K562 (cell line): ENCODE measurements around the gene NOL8. TPM values are rescaled to one million over a fixed set of nuclear protein-coding genes. Genes with fewer than 3 reads are reported as not detected.

Experiments
- ATAC-seq: fragments of 200-7000 bp; cut with Tn5 transposase; 3 replicates; pipeline ENCODE4 v1.9.1; 2020; ENCODE audit warnings: moderate library complexity
- BruUV-seq: library from RNA; stranded (reverse); fragments of 400-500 nt; replicated peaks from 2 replicates; lab custom pipeline; 2021; lab: Mats Ljungman, UMichigan
- CTCF ChIA-PET: fragments of 300-600 bp; formaldehyde crosslinking; extraction: SDS; loops from one replicate; lab custom pipeline; 2021; ENCODE audit warnings: low intra/inter-chr PET ratio; lab: Yijun Ruan, JAX
- POLR2A ChIA-PET: fragments of 300-600, 350-650 bp; sonication (Branson Sonifier 250); formaldehyde crosslinking; extraction: SDS; loops from one replicate; lab custom pipeline; 2021; ENCODE audit warnings: antibody characterized with exemption, inconsistent platforms; lab: Yijun Ruan, JAX
- DNase-seq, 4 experiments: peaks; one replicate each; pipeline versions ENCODE4 v3.0.0 to v3.0.0-alpha.2; 2011 to 2018; ENCODE audit warnings: low spot score in 3 of 4, mixed read lengths in 3 of 4; ENCODE audit errors: extremely low read depth in 1 of 4
- FAIRE-seq: peaks from 2 replicates; lab custom pipeline; 2011; peaks lifted over from hg19 to GRCh38; lab: Jason Lieb, UNC
- H2AFZ ChIP-seq: 2 replicates; pipeline ENCODE4 v1.6.0; 2011; ENCODE audit warnings: low read depth, low read length, control low read depth, inconsistent platforms
- H3K27ac ChIP-seq: fragments of 200-600 bp; 3 replicates; pipeline ENCODE4 v1.8.0; 2011; ENCODE audit warnings: low read depth, mild to moderate bottlenecking, control low read depth, inconsistent platforms, low read length, moderate library complexity, mixed read lengths; ENCODE audit errors: extremely low read depth
- H3K27me3 ChIP-seq, 2 experiments: fragments of 300-600 bp in 1 of 2; 2 replicates in 1 of 2; 3 replicates in 1 of 2; pipeline versions ENCODE4 v1.6.0 to v1.8.0; 2011; ENCODE audit warnings: inconsistent platforms in 2 of 2, low read length in 2 of 2, mild to moderate bottlenecking in 1 of 2, mixed read lengths in 1 of 2, moderate library complexity in 1 of 2; ENCODE audit not compliant: control insufficient read depth in 2 of 2, insufficient read depth in 2 of 2
- H3K36me3 ChIP-seq: fragments of 300-600 bp; 3 replicates; pipeline ENCODE4 v1.8.0; 2011; ENCODE audit warnings: mild to moderate bottlenecking, low read length, inconsistent platforms; ENCODE audit not compliant: control insufficient read depth, insufficient read depth
- H3K4me1 ChIP-seq, 2 experiments: fragments of 200-600 bp in 1 of 2; replicated peaks in 1 of 2; 2 replicates in 1 of 2; 3 replicates in 1 of 2; pipeline versions ENCODE4 v1.5.1 to v1.8.0; 2011; ENCODE audit warnings: inconsistent platforms in 2 of 2, low read length in 2 of 2, mild to moderate bottlenecking in 1 of 2, mixed read lengths in 1 of 2, moderate library complexity in 1 of 2; ENCODE audit not compliant: control insufficient read depth in 2 of 2, insufficient read depth in 2 of 2
- H3K4me2 ChIP-seq: 2 replicates; pipeline ENCODE4 v1.6.1; 2011; ENCODE audit warnings: low read length, control low read depth, inconsistent platforms, mixed read lengths; ENCODE audit not compliant: insufficient read depth
- H3K4me3 ChIP-seq: fragments of 200-600 bp; sonication (generic), shearing (Covaris generic); 2 replicates; pipeline ENCODE4 v1.5.1; 2016; ENCODE audit warnings: control low read depth, inconsistent platforms
- H3K79me2 ChIP-seq: fragments of 200-600 bp; 3 replicates; pipeline ENCODE4 v1.8.0; 2011; ENCODE audit warnings: low read length, inconsistent platforms; ENCODE audit not compliant: control insufficient read depth, insufficient read depth
- H3K9ac ChIP-seq, 2 experiments: 2 replicates each; pipeline versions ENCODE4 v1.6.0 to v1.6.1; 2011; ENCODE audit warnings: low read depth in 2 of 2, low read length in 2 of 2, control low read depth in 1 of 2, inconsistent platforms in 1 of 2, mild to moderate bottlenecking in 1 of 2, mixed read lengths in 1 of 2; ENCODE audit not compliant: insufficient read depth in 1 of 2
- H3K9me1 ChIP-seq: one replicate; pipeline ENCODE4 v1.6.0; 2011; ENCODE audit warnings: inconsistent platforms, mild to moderate bottlenecking, low read length, moderate library complexity; ENCODE audit not compliant: control insufficient read depth, insufficient read depth
- H3K9me3 ChIP-seq: replicated peaks from 2 replicates; pipeline ENCODE4 v1.5.1; 2011; ENCODE audit warnings: low read depth, low read length, inconsistent platforms; ENCODE audit not compliant: control insufficient read depth, insufficient read depth
- H4K20me1 ChIP-seq: replicated peaks from 2 replicates; pipeline ENCODE4 v1.6.1; 2011; ENCODE audit warnings: low read length, inconsistent platforms, mixed read lengths; ENCODE audit not compliant: control insufficient read depth, insufficient read depth
- CEBPB ChIP-seq: fragments of 450-650 bp; IDR thresholded peaks from 2 replicates; pipeline ENCODE4 v1.6.1; 2016; ENCODE audit warnings: missing genetic modification characterization, missing compliant biosample characterization
- ETV5 ChIP-seq: sonication (generic); formaldehyde crosslinking; IDR thresholded peaks from 2 replicates; pipeline ENCODE4 v1.4.0; 2020; ENCODE audit warnings: low read depth, mild to moderate bottlenecking, missing genetic modification reagents
- HDAC6 ChIP-seq: IDR thresholded peaks from 2 replicates; pipeline ENCODE4 v1.6.1; 2012; ENCODE audit warnings: low read depth, mild to moderate bottlenecking, control low read depth, inconsistent platforms, low read length, moderate library complexity
- MED1 ChIP-seq: sonication (generic); formaldehyde crosslinking; IDR thresholded peaks from 2 replicates; pipeline ENCODE4 v1.8.1; 2023; ENCODE audit warnings: missing genetic modification reagents, borderline replicate concordance
- MTF1 ChIP-seq: fragments of 250-450 bp; sonication (Bioruptor Pico); IDR thresholded peaks from 2 replicates; pipeline ENCODE4 v1.9.0; 2021; ENCODE audit warnings: moderate library complexity, mild to moderate bottlenecking, inconsistent platforms, borderline replicate concordance
- NCOR1 ChIP-seq: fragments of 450-650 bp; IDR thresholded peaks from 2 replicates; pipeline ENCODE4 v1.6.1; 2016; ENCODE audit warnings: mild to moderate bottlenecking, moderate library complexity
- PBX2 ChIP-seq, 2 experiments: IDR thresholded peaks in 1 of 2; conservative IDR thresholded peaks in 1 of 2; 2 replicates each; pipeline ENCODE4 v1.6.1; 2016; ENCODE audit warnings: low read depth in 2 of 2, mild to moderate bottlenecking in 1 of 2, missing compliant biosample characterization in 1 of 2, missing genetic modification characterization in 1 of 2, moderate library complexity in 1 of 2
- ZNF124 ChIP-seq: sonication (generic); formaldehyde crosslinking; IDR thresholded peaks from 2 replicates; pipeline ENCODE4 v1.8.1; 2022; ENCODE audit warnings: missing genetic modification reagents
- ZNF197 ChIP-seq: fragments of 200-800 bp; sonication (Bioruptor generic); IDR thresholded peaks from 2 replicates; pipeline ENCODE4 v1.6.1; 2016; ENCODE audit warnings: low read depth, missing genetic modification characterization, missing compliant biosample characterization
- ZNF766 ChIP-seq: fragments of 200-800 bp; sonication (Bioruptor generic); conservative IDR thresholded peaks from 2 replicates; pipeline ENCODE4 v1.6.1; 2016; ENCODE audit warnings: missing genetic modification characterization, missing compliant biosample characterization
- WGBS: fragments of 100-300 bp; shearing (Covaris generic); methylation state at CpG from one replicate; pipeline ENCODE4 v1.1.6; 2016; ENCODE audit warnings: low coverage, mixed read lengths; ENCODE audit not compliant: insufficient coverage; ENCODE audit errors: missing lambda C conversion rate; 5-methylcytosine and 5-hydroxymethylcytosine counted together
- in situ Hi-C: fragments of 300-500 bp; cut with MboI; formaldehyde crosslinking; loops from 4 replicates; pipeline ENCODE4 v1.15.0; 2018; ENCODE audit warnings: inconsistent platforms, mixed read lengths
- intact Hi-C: fragments of 100-400 bp; cut with micrococcal nuclease; formaldehyde crosslinking; loops from 2 replicates; pipeline ENCODE4 v1.14.2; 2022
- polyA plus RNA-seq, 8 experiments: library from polyadenylated mRNA; depleted of rRNA in 4 of 8; stranded (reverse) in 5 of 8; unstranded in 3 of 8; fragments of >200 nt; fragmentation: Nextera tagmentation in 2 of 8; fragmentation: Illumina TruSeq in 1 of 8; extraction: Ambion mirVana in 2 of 8; extraction: Trizol in 1 of 8; gene quantifications; 2 replicates each; pipeline versions ENCODE4 v1.2.1 to v1.2.3, GENCODE V29; 2011 to 2014; ENCODE audit warnings: inconsistent platforms in 1 of 8, missing spikeins in 1 of 8
- total RNA-seq, 7 experiments: library from RNA; depleted of rRNA in 6 of 7; stranded (reverse); fragments of >200 nt in 6 of 7; fragmentation: Illumina TruSeq in 2 of 7; extraction: Trizol in 2 of 7; gene quantifications; 2 replicates each; pipeline versions ENCODE4 v1.2.1 to v1.2.3, GENCODE V29; 2011 to 2021; ENCODE audit warnings: low replicate concordance in 1 of 7
- TF ChIP-seq, protein P1 (sequence below): fragments of 450-650 bp; formaldehyde crosslinking; IDR thresholded peaks from 2 replicates; pipeline ENCODE4 v1.4.0; 2022; ENCODE audit warnings: missing genetic modification characterization
- TF ChIP-seq, protein P2 (sequence below): fragments of 200-400 bp; formaldehyde crosslinking; IDR thresholded peaks from 2 replicates; pipeline ENCODE4 v1.6.1; 2017; ENCODE audit warnings: mild to moderate bottlenecking, low read depth, low read length, moderate library complexity

The NOL8 gene
- total and polyA plus RNA-seq, 9 of the 15 experiments (the other 6 are each of a cell fraction or from before 2014, with no cell fraction given), result 51.3 to 91.5 (median 58.7) TPM

- DNase-seq (peak in 2 of 4 experiments; percentile 23 to 30), ATAC-seq (no peak), FAIRE-seq (no peak)
- CTCF ChIA-PET, result no interaction called here
- Histone ChIP-seq H3K27ac (peak overlapping the region; percentile 98), H3K4me2 (peak overlapping the region; percentile 100), H3K9me3 (no peaks in the 10 kb centered on the region), H3K27me3 (no peaks in the 10 kb centered on the region), H3K9ac (peak overlapping the region; percentile 96 to 99), H2AFZ (0 out of 2 replicates have a peak overlapping the region, but pooled peaks have one; percentile 93), H3K4me1 (peaks cover 5 to 16% of the 10 kb centered on the region in 2 experiments; a peak in 3 of 5 replicates), H3K36me3 (peaks cover 46% of the 10 kb centered on the region), H4K20me1 (no peaks in the 10 kb centered on the region), H3K9me1 (no peaks in the 10 kb centered on the region), H3K79me2 (peaks cover 62% of the 10 kb centered on the region), H3K4me3 (peak overlapping the region; percentile 57)
- in situ Hi-C loops (loop anchor here (10.0 kb wide), 1 partner anchor 310 kb away; no protein-coding TSS in a partner anchor), intact Hi-C loops (loop anchor here (2.0 kb wide), 1 partner anchor 32 kb away; the partner anchor contains the start of gene IARS1)
- 2% methylated on average over 2 of the region's 2 CpGs for WGBS
- POLR2A ChIA-PET, result interaction anchor here (0.6 to 2.4 kb wide), 7 partner anchors 10 to 296 kb away, joined by 3 to 12 read pairs (median 3); no protein-coding TSS in a partner anchor
- TF ChIP-seq NCOR1 (no peak), MED1 (no peak), ZNF197 (CRISPR knock-in tag) (no peak), ZNF124 (no peak), HDAC6 (no peak), ETV5 (CRISPR knock-in tag) (no peak), PBX2 (CRISPR knock-in tag; IDR thresholded peaks at IDR 0.05; ENCODE audit: low read depth) (no peak), PBX2 (tag; conservative IDR thresholded peaks at IDR 0.05; ENCODE audit: low read depth) (no peak), MTF1 (CRISPR knock-in tag) (no peak), CEBPB (tag) (no peak), ZNF766 (CRISPR knock-in tag) (no peak)
- TF ChIP-seq, protein P1, sequence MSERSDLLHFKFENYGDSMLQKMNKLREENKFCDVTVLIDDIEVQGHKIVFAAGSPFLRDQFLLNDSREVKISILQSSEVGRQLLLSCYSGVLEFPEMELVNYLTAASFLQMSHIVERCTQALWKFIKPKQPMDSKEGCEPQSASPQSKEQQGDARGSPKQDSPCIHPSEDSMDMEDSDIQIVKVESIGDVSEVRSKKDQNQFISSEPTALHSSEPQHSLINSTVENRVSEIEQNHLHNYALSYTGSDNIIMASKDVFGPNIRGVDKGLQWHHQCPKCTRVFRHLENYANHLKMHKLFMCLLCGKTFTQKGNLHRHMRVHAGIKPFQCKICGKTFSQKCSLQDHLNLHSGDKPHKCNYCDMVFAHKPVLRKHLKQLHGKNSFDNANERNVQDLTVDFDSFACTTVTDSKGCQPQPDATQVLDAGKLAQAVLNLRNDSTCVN (CRISPR knock-in tag), result no peak
- TF ChIP-seq, protein P2, sequence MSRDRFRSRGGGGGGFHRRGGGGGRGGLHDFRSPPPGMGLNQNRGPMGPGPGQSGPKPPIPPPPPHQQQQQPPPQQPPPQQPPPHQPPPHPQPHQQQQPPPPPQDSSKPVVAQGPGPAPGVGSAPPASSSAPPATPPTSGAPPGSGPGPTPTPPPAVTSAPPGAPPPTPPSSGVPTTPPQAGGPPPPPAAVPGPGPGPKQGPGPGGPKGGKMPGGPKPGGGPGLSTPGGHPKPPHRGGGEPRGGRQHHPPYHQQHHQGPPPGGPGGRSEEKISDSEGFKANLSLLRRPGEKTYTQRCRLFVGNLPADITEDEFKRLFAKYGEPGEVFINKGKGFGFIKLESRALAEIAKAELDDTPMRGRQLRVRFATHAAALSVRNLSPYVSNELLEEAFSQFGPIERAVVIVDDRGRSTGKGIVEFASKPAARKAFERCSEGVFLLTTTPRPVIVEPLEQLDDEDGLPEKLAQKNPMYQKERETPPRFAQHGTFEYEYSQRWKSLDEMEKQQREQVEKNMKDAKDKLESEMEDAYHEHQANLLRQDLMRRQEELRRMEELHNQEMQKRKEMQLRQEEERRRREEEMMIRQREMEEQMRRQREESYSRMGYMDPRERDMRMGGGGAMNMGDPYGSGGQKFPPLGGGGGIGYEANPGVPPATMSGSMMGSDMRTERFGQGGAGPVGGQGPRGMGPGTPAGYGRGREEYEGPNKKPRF, result no peak
- BruUV-seq, result no TSS peak
These were observed 719 bp downstream of the NOL8 start for GRCh38 chr9:92324431-92324830.
